GM18873 (cell line): ENCODE data around the gene C14orf180.
"Not testable (repeated sequence)": the region's sequence is repeated elsewhere in the genome, so short reads cannot be mapped to it uniquely, and the experiment has no call there.

Experiments used
- ATAC-seq: cut with Tn5 transposase; IDR thresholded peaks from one replicate; pipeline ENCODE4 v1.9.1; 2021; ENCODE audit warnings: mild to moderate bottlenecking, moderate library complexity, moderate number of reproducible peaks; ENCODE audit not compliant: unreplicated experiment, low FRiP score

C14orf180 gene

GRCh38 chr14:104576232-104576969, 3.2 kb upstream of the C14orf180 start:
- ATAC-seq = no peak

- no peak for ATAC-seq
These were observed 2.6 kb upstream of the C14orf180 start for GRCh38 chr14:104576970-104577332.

GRCh38 chr14:104577426-104577825, 2.1 kb upstream of the C14orf180 start:
- no peak for ATAC-seq

- no peak for ATAC-seq
These were observed 1.7 kb upstream of the C14orf180 start for GRCh38 chr14:104577847-104578301.

- no peak for ATAC-seq
These were observed 1.2 kb upstream of the C14orf180 start for GRCh38 chr14:104578321-104578720.

- not testable (repeated sequence) for ATAC-seq
These were observed 375 bp downstream of the C14orf180 start for GRCh38 chr14:104579939-104580338.

- no peak for ATAC-seq
These were observed 1.4 kb downstream of the C14orf180 start for GRCh38 chr14:104580961-104581360.

GRCh38 chr14:104581521-104581920, 2.0 kb downstream of the C14orf180 start:
- ATAC-seq = no peak

GRCh38 chr14:104582005-104582404, 2.4 kb downstream of the C14orf180 start:
- no peak for ATAC-seq

- ATAC-seq = no peak
These were observed 3.1 kb downstream of the C14orf180 start for GRCh38 chr14:104582662-104583061.

GRCh38 chr14:104583424-104584306, 4.1 kb downstream of the C14orf180 start:
- ATAC-seq = no peak

GRCh38 chr14:104584557-104584956, 5.0 kb downstream of the C14orf180 start:
- no peak for ATAC-seq

- ATAC-seq = no peak
These were observed 6.6 kb downstream of the C14orf180 start for GRCh38 chr14:104585966-104586697.

GRCh38 chr14:104586832-104587620, 7.5 kb downstream of the C14orf180 start:
- no peak for ATAC-seq

- no peak for ATAC-seq
These were observed 8.1 kb downstream of the C14orf180 start for GRCh38 chr14:104587641-104588040.

- ATAC-seq = no peak
These were observed 8.7 kb downstream of the C14orf180 start for GRCh38 chr14:104588066-104588857.

GRCh38 chr14:104589338-104590195, 10.0 kb downstream of the C14orf180 start:
- ATAC-seq = no peak

- ATAC-seq = no peak
These were observed 10.8 kb downstream of the C14orf180 start for GRCh38 chr14:104590240-104590965.
